H9 (cell line): ENCODE results near the gene NFATC4. TPM values are rescaled to one million over a fixed set of nuclear protein-coding genes. Genes with fewer than 3 reads are reported as not detected.

Experiments used
- DNase-seq: peaks from one replicate; pipeline ENCODE4 v3.0.0-alpha.2; 2017
- H2AFZ ChIP-seq: one replicate; pipeline ENCODE4 v1.6.1; 2013; ENCODE audit warnings: mild to moderate bottlenecking, low read length, control low read depth, moderate library complexity
- H2AK5ac ChIP-seq: 2 replicates; pipeline ENCODE4 v1.6.1; 2013; ENCODE audit warnings: low read length, control low read depth, mixed read lengths; ENCODE audit not compliant: insufficient read length
- H2BK120ac ChIP-seq: one replicate; pipeline ENCODE4 v1.6.1; 2013; ENCODE audit warnings: low read depth, mild to moderate bottlenecking, low read length, control low read depth, inconsistent platforms; ENCODE audit not compliant: poor library complexity, severe bottlenecking
- H2BK12ac ChIP-seq: 2 replicates; pipeline ENCODE4 v1.6.1; 2013; ENCODE audit warnings: low read length, control low read depth, mixed read lengths, low read depth; ENCODE audit not compliant: insufficient read length
- H2BK15ac ChIP-seq: 2 replicates; pipeline ENCODE4 v1.6.1; 2013; ENCODE audit warnings: low read depth, low read length, control low read depth
- H2BK20ac ChIP-seq: one replicate; pipeline ENCODE4 v1.6.1; 2013; ENCODE audit warnings: low read depth, mild to moderate bottlenecking, low read length, control low read depth, inconsistent platforms; ENCODE audit not compliant: poor library complexity, severe bottlenecking
- H2BK5ac ChIP-seq: 2 replicates; pipeline ENCODE4 v1.6.1; 2013; ENCODE audit warnings: low read length, control low read depth, mixed read lengths; ENCODE audit not compliant: insufficient read length
- H3K14ac ChIP-seq: 2 replicates; pipeline ENCODE4 v1.6.1; 2013; ENCODE audit warnings: low read length, control low read depth; ENCODE audit not compliant: insufficient read depth
- H3K18ac ChIP-seq: 2 replicates; pipeline ENCODE4 v1.6.1; 2013; ENCODE audit warnings: low read depth, mild to moderate bottlenecking, mixed read lengths, low read length, control low read depth; ENCODE audit not compliant: insufficient read length
- H3K23ac ChIP-seq: 2 replicates; pipeline ENCODE4 v1.6.1; 2013; ENCODE audit warnings: low read length, control low read depth, mixed read lengths, low read depth; ENCODE audit not compliant: insufficient read length
- H3K23me2 ChIP-seq: 2 replicates; pipeline ENCODE4 v1.6.1; 2013; ENCODE audit warnings: low read depth, mild to moderate bottlenecking, mixed read lengths, low read length, control low read depth; ENCODE audit not compliant: insufficient read length, poor library complexity, severe bottlenecking
- H3K27ac ChIP-seq: 2 replicates; pipeline ENCODE4 v1.5.1; 2013; ENCODE audit warnings: low read length, control low read depth, mixed read lengths, low read depth; ENCODE audit not compliant: insufficient read length
- H3K27me3 ChIP-seq: 2 replicates; pipeline ENCODE4 v1.6.1; 2013; ENCODE audit warnings: low read length, control low read depth, inconsistent platforms; ENCODE audit not compliant: insufficient read depth
- H3K4ac ChIP-seq: 2 replicates; pipeline ENCODE4 v1.6.1; 2013; ENCODE audit warnings: low read depth, mild to moderate bottlenecking, control low read depth, inconsistent platforms, low read length, moderate library complexity
- H3K4me1 ChIP-seq: 2 replicates; pipeline ENCODE4 v1.6.1; 2013; ENCODE audit warnings: low read length, control low read depth, inconsistent platforms; ENCODE audit not compliant: insufficient read depth
- H3K4me2 ChIP-seq: 2 replicates; pipeline ENCODE4 v1.6.1; 2013; ENCODE audit warnings: low read length, control low read depth, mixed read lengths; ENCODE audit not compliant: insufficient read length, insufficient read depth
- H3K56ac ChIP-seq: 2 replicates; pipeline ENCODE4 v1.6.1; 2013; ENCODE audit warnings: low read depth, mild to moderate bottlenecking, mixed read lengths, low read length, control low read depth; ENCODE audit not compliant: insufficient read length
- H3K79me1 ChIP-seq: 2 replicates; pipeline ENCODE4 v1.6.1; 2013; ENCODE audit warnings: low read depth, mild to moderate bottlenecking, moderate library complexity, low read length, control low read depth, inconsistent platforms; ENCODE audit not compliant: insufficient read depth, poor library complexity, severe bottlenecking
- H3K79me2 ChIP-seq: 2 replicates; pipeline ENCODE4 v1.6.1; 2013; ENCODE audit warnings: low read length, control low read depth, inconsistent platforms; ENCODE audit not compliant: insufficient read depth
- H3K9ac ChIP-seq: 2 replicates; pipeline ENCODE4 v1.6.1; 2013; ENCODE audit warnings: low read length, control low read depth, mixed read lengths; ENCODE audit not compliant: insufficient read length; ENCODE audit errors: extremely low read depth
- H3K9me3 ChIP-seq: one replicate; pipeline ENCODE4 v1.6.1; 2013; ENCODE audit warnings: low read depth, low read length, inconsistent platforms; ENCODE audit not compliant: control insufficient read depth
- H3T11ph ChIP-seq: one replicate; pipeline ENCODE4 v1.6.1; 2013; ENCODE audit warnings: mild to moderate bottlenecking, low read length, control low read depth, inconsistent platforms
- H4K20me1 ChIP-seq: one replicate; pipeline ENCODE4 v1.6.1; 2013; ENCODE audit not compliant: control insufficient read depth, insufficient read length, insufficient read depth
- H4K5ac ChIP-seq: 2 replicates; pipeline ENCODE4 v1.6.1; 2013; ENCODE audit warnings: low read depth, mild to moderate bottlenecking, mixed read lengths, low read length, control low read depth; ENCODE audit not compliant: insufficient read length
- H4K8ac ChIP-seq: replicated peaks from 2 replicates; pipeline ENCODE4 v1.6.1; 2013; ENCODE audit warnings: low read length, control low read depth, mixed read lengths, low read depth; ENCODE audit not compliant: insufficient read length
- H4K91ac ChIP-seq: 2 replicates; pipeline ENCODE4 v1.6.1; 2013; ENCODE audit warnings: low read depth, mild to moderate bottlenecking, moderate library complexity, mixed read lengths, low read length, control low read depth; ENCODE audit not compliant: insufficient read length
- H3K27ac Mint-ChIP-seq, 3 experiments: 2 replicates in 2 of 3; 3 replicates in 1 of 3; pipeline ENCODE4 v1.8.0; 2020 to 2021; ENCODE audit warnings: mixed read lengths in 3 of 3, mild to moderate bottlenecking in 1 of 3, moderate library complexity in 1 of 3
- H3K27me3 Mint-ChIP-seq: 2 replicates; pipeline ENCODE4 v1.8.0; 2021; ENCODE audit warnings: low read depth, mild to moderate bottlenecking, moderate library complexity, mixed read lengths
- H3K36me3 Mint-ChIP-seq, 3 experiments: 2 replicates in 2 of 3; 3 replicates in 1 of 3; pipeline ENCODE4 v1.8.0; 2020 to 2021; ENCODE audit warnings: low read depth in 3 of 3, mixed read lengths in 3 of 3; ENCODE audit not compliant: insufficient read depth in 1 of 3
- H3K4me1 Mint-ChIP-seq, 2 experiments: 2 replicates each; pipeline ENCODE4 v1.8.0; 2020; ENCODE audit warnings: mixed read lengths in 2 of 2
- H3K4me3 Mint-ChIP-seq, 2 experiments: 2 replicates in 1 of 2; 3 replicates in 1 of 2; pipeline ENCODE4 v1.8.0; 2020 to 2021; ENCODE audit warnings: mild to moderate bottlenecking in 2 of 2, mixed read lengths in 2 of 2, moderate library complexity in 1 of 2
- H3K9me3 Mint-ChIP-seq, 2 experiments: 2 replicates in 1 of 2; 3 replicates in 1 of 2; pipeline ENCODE4 v1.8.0; 2020; ENCODE audit warnings: mild to moderate bottlenecking in 2 of 2, mixed read lengths in 2 of 2, moderate library complexity in 1 of 2
- WGBS: extraction: QIAGEN DNeasy Blood & Tissue Kit; methylation state at CpG from one replicate; pipeline ENCODE4 v1.1.7; 2013; ENCODE audit warnings: missing lambda C conversion rate, low lambda C conversion rate, mixed read lengths; ENCODE audit not compliant: insufficient read length; ENCODE audit errors: extremely low coverage; 5-methylcytosine and 5-hydroxymethylcytosine counted together
- total RNA-seq: library from RNA; stranded (reverse); gene quantifications from 2 replicates; pipeline ENCODE4 v1.2.1, GENCODE V29; 2021
- TF ChIP-seq, protein P1 (sequence below): fragments of 200-600 bp; sonication (generic); conservative IDR thresholded peaks from 3 replicates; pipeline ENCODE4 v1.8.0; 2021; ENCODE audit warnings: antibody characterized with exemption, mild to moderate bottlenecking

NFATC4 gene
- total RNA-seq, 1 experiment from 2014 or later: 46.4 TPM

DNA sequence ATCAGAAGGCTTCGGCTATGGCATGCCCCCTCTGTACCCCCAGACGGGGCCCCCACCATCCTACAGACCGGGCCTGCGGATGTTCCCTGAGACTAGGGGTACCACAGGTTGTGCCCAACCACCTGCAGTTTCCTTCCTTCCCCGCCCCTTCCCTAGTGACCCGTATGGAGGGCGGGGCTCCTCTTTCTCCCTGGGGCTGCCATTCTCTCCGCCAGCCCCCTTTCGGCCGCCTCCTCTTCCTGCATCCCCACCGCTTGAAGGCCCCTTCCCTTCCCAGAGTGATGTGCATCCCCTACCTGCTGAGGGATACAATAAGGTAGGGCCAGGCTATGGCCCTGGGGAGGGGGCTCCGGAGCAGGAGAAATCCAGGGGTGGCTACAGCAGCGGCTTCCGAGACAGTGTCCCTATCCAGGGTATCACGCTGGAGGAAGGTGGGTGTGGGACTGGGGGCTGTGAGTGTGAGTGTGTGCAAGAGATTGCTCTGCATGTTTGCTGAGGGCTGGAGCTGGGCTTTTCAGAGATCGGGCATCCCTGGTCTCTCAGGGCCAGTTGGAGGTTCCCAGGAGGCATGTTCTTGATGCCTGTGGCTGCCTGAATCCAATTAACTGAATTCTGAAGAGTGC, 8.6 kb downstream of the NFATC4 start:
- peak; percentile 88 for DNase-seq
- no peaks in the 10 kb centered on the region; the same call in 1 of the 2 replicates for H3K27me3 Mint-ChIP-seq
- H3K4me2 ChIP-seq: peak overlapping the region; percentile 42

More for the DNA sequence above, 8.6 kb downstream of the NFATC4 start:
- Histone ChIP-seq H3K56ac (no peak overlapping the region), H2AK5ac (no peak overlapping the region), H2AFZ (no peak overlapping the region), H3K79me2 (no peaks in the 10 kb centered on the region), H3K9ac (no peak overlapping the region), H2BK5ac (no peak overlapping the region), H3K18ac (no peak overlapping the region), H3K9me3 (no peaks in the 10 kb centered on the region), H3K27me3 (no peaks in the 10 kb centered on the region), H3K4me1 (peaks cover 3% of the 10 kb centered on the region), H3K14ac (no peak overlapping the region), H4K91ac (no peak overlapping the region), H4K5ac (no peak overlapping the region), H2BK15ac (no peak overlapping the region), H3K23me2 (no peaks in the 10 kb centered on the region), H3K4ac (no peak overlapping the region), H2BK20ac (no peak overlapping the region), H3T11ph (no peak overlapping the region), H4K8ac (no peak overlapping the region), H3K27ac (no peak overlapping the region), H4K20me1 (no peaks in the 10 kb centered on the region), H2BK12ac (no peak overlapping the region), H3K23ac (no peak overlapping the region), H2BK120ac (no peak overlapping the region), H3K79me1 (no peaks in the 10 kb centered on the region)
- Mint-ChIP-seq H3K4me1 (peaks cover 37 to 46% of the 10 kb centered on the region in 2 experiments), H3K36me3 (peaks cover 10 to 36% (median 23%) of the 10 kb centered on the region in 3 experiments), H3K9me3 (no peaks in the 10 kb centered on the region), H3K27ac (peak overlapping the region; percentile 52 to 84 (median 64); a peak in 4 of 7 replicates), H3K4me3 (peak overlapping the region; percentile 62 to 79)
- TF ChIP-seq, protein P1, sequence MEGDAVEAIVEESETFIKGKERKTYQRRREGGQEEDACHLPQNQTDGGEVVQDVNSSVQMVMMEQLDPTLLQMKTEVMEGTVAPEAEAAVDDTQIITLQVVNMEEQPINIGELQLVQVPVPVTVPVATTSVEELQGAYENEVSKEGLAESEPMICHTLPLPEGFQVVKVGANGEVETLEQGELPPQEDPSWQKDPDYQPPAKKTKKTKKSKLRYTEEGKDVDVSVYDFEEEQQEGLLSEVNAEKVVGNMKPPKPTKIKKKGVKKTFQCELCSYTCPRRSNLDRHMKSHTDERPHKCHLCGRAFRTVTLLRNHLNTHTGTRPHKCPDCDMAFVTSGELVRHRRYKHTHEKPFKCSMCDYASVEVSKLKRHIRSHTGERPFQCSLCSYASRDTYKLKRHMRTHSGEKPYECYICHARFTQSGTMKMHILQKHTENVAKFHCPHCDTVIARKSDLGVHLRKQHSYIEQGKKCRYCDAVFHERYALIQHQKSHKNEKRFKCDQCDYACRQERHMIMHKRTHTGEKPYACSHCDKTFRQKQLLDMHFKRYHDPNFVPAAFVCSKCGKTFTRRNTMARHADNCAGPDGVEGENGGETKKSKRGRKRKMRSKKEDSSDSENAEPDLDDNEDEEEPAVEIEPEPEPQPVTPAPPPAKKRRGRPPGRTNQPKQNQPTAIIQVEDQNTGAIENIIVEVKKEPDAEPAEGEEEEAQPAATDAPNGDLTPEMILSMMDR: peak; percentile 66
- WGBS: no CpG with 5 or more reads among the region's 16 CpGs
